ENCODE data around the gene STIP1. TPM values are rescaled to one million over a fixed set of nuclear protein-coding genes. Genes with fewer than 3 reads are reported as not detected.

The STIP1 gene
- total and polyA plus RNA-seq, 2 of the 4 experiments (the other 2 are of a cell fraction), result 201 to 489 TPM

DNA sequence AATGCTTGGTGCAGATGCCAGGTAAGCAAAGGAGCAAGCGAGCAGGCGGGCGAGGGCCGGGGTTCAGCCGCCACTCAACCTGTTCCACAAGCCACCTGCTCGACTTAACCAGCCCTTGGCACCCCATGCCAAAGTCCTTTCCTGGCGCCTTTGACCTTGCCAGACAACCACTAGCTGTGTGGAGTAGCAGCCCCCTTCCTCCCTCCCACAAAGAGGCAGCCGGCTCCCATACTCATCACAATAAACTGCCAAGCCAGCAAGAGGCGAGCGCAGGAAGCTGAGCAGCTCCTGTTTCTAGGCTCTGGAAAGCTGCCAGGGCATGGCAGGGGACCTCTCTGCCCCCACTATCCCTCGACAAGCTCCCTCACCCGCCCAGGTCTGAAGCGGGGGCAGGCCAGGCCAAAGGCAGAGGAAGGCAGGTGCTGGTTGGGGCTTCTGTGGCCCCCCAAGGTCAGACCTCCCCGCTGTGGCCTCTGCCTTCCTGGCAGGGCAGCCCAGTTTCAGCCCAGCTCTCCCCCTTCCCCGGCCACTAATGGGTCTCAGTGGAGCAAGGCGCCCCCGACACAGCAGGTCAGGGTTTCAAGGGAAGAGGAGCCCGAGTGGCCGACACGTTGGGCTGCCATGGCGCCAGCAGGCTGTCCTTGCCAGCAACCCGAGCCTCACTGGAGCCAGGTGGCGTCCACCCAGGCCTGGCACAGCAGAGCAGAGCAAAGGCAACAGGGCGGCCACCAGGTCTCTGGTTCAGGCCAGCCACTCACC, 35.3 kb upstream of the STIP1 start (continued):
- TF ChIP-seq ELK1 (IDR thresholded peaks at IDR 0.05; ENCODE audit: borderline replicate concordance, low read depth, low read length), result no peak

DNA sequence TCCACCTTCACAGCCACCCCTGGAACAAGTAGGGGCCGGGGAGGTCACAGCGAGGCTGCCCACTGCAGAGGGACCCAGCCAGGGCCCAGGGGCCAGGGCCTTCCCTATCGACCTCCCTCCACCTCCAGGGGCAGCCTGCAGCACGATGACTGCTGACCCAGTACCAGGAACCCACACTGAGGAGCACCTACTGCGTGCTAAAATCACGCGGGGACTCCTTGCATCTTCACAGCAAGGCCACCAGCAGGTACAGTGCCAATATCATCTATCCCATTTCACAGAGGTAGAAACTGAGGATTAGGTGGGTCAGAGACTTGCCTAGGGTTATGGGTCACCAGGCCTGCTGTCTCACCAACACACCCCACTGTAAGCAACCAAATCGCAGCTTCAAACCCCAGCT, 34.6 kb upstream of the STIP1 start:
- no peaks in the 10 kb centered on the region for H3K9me1 ChIP-seq (ENCODE audit: insufficient read depth, low read length)
- H2BK5ac ChIP-seq (ENCODE audit: low read depth, low read length, poor library complexity, severe bottlenecking), result no peak overlapping the region
- no peak overlapping the region for H4K91ac ChIP-seq (ENCODE audit: insufficient read depth, low read depth, low read length)
- H3K79me1 ChIP-seq (ENCODE audit: low read depth in 1 of 2, low read length in 2 of 2), result peaks cover 3 to 9% of the 10 kb centered on the region in 2 experiments; a peak in 3 of 4 replicates
- H2BK120ac ChIP-seq (ENCODE audit: low read depth, low read length), result no peak overlapping the region
- H2AFZ ChIP-seq (replicated peaks; ENCODE audit: low read length, poor library complexity), result no peak overlapping the region
- TF ChIP-seq FOS (IDR thresholded peaks at IDR 0.05; ENCODE audit: low read depth, low read length) (no peak), CTCF (conservative IDR thresholded peaks at IDR 0.05; ENCODE audit: low read depth, low read length) (no peak), MAFK (IDR thresholded peaks at IDR 0.05; ENCODE audit: low read depth, low read length) (no peak), CHD1 (IDR thresholded peaks at IDR 0.05; ENCODE audit: low read depth, low read length) (no peak), MAZ (IDR thresholded peaks at IDR 0.05; ENCODE audit: borderline replicate concordance, low read depth, low read length) (no peak), SMC3 (IDR thresholded peaks at IDR 0.05; ENCODE audit: low read depth, low read length) (no peak)
- no peaks in the 10 kb centered on the region; the same call in 1 of the 2 replicates for H3K4me1 ChIP-seq (ENCODE audit: control insufficient read depth, insufficient read depth, low read length)
- dilution Hi-C loops (cut with HindIII; ENCODE audit: low sequenced_read_pairs, unreplicated experiment) (no loop called here), in situ Hi-C loops (cut with MboI; ENCODE audit: low sequenced_read_pairs) (no loop called here), intact Hi-C loops (cut with micrococcal nuclease) (no loop called here)
- H3K18ac ChIP-seq (ENCODE audit: low read depth, low read length), result no peak overlapping the region
- no peak overlapping the region for H4K8ac ChIP-seq (ENCODE audit: low read depth in 2 of 2, low read length in 2 of 2)
- H3K27me3 ChIP-seq (ENCODE audit: control insufficient read depth, insufficient read depth, low read length), result no peaks in the 10 kb centered on the region
- no peak overlapping the region for H3K14ac ChIP-seq (replicated peaks; ENCODE audit: low read depth, low read length)
- H3K4me3 ChIP-seq (ENCODE audit: insufficient read depth, low read depth, low read length), result no peak overlapping the region
- BruUV-seq (replicated peaks), result no TSS peak
- H3K4ac ChIP-seq (ENCODE audit: low read depth, low read length), result no peak overlapping the region
- no peaks in the 10 kb centered on the region for H3K9me3 ChIP-seq (ENCODE audit: control insufficient read depth, insufficient read depth, low read length)
- no peak overlapping the region for H3K56ac ChIP-seq (ENCODE audit: extremely low read depth, insufficient read depth, low read length)
- no peak overlapping the region for H3K27ac ChIP-seq (ENCODE audit: insufficient read depth, low read length)
- peaks cover 12% of the 10 kb centered on the region; the same call in 1 of the 2 replicates for H4K20me1 ChIP-seq (ENCODE audit: insufficient read depth, low read length)
- H2BK20ac ChIP-seq (ENCODE audit: low read depth, low read length), result no peak overlapping the region
- H3K36me3 ChIP-seq (ENCODE audit: control insufficient read depth, insufficient read depth, low read length), result no peaks in the 10 kb centered on the region
- H2AK9ac ChIP-seq (replicated peaks; ENCODE audit: low read depth, low read length, poor library complexity), result no peak overlapping the region
- H3K4me2 ChIP-seq (ENCODE audit: low read depth, low read length), result no peak overlapping the region
- no peak overlapping the region for H3K9ac ChIP-seq (ENCODE audit: low read depth, low read length)
- H4K5ac ChIP-seq (ENCODE audit: low read depth, low read length), result no peak overlapping the region
- no peak overlapping the region for H3K23ac ChIP-seq (ENCODE audit: low read depth, low read length)
- no peak for DNase-seq
- CTCF ChIA-PET, result no interaction called here
- ATAC-seq (ENCODE audit: low read depth), result no peak
- no peak overlapping the region for H2AK5ac ChIP-seq (ENCODE audit: low read depth, low read length)
- no CpG with 5 or more reads among the region's 8 CpGs for WGBS, 2 experiments (ENCODE audit: extremely low coverage in 2 of 2, insufficient read length in 1 of 2)
- POLR2A ChIA-PET (ENCODE audit: unreplicated experiment), result interaction anchor here (0.7 kb wide), 1 partner anchor 121 kb away, joined by 3 read pairs; no protein-coding TSS in a partner anchor
- H2BK15ac ChIP-seq (ENCODE audit: low read depth, low read length), result no peak overlapping the region
